ENCODE results near the gene CPD.

GRCh38 chr17:30477774-30478115 is 99.0 kb downstream of the CPD start:
- TF ChIP-seq POLR2AphosphoS5 (IDR thresholded peaks at IDR 0.05; ENCODE audit: low read depth, low read length), result no peak
- no peak for TF ChIP-seq POLR2A (IDR thresholded peaks at IDR 0.05; ENCODE audit: low read depth, low read length)
